Epithelial cell of proximal tubule (primary cell): Measurements from ENCODE around the gene NECTIN1. TPM values are rescaled to one million over a fixed set of nuclear protein-coding genes. Genes with fewer than 3 reads are reported as not detected.

Experiments
- DNase-seq: peaks from one replicate; pipeline ENCODE4 v3.0.0-alpha.2; 2011; ENCODE audit warnings: low read depth
- H3K4me3 ChIP-seq: 2 replicates; pipeline ENCODE4 v1.5.1; 2011; ENCODE audit warnings: low read depth, mild to moderate bottlenecking, low read length
- total RNA-seq: library from RNA; depleted of rRNA; stranded (reverse); fragments of >200 nt; gene quantifications from 2 replicates; pipeline ENCODE4 v1.2.3, GENCODE V29; 2015
- TF ChIP-seq, protein P1 (sequence below): conservative IDR thresholded peaks from 2 replicates; pipeline ENCODE4 v1.5.1; 2012; ENCODE audit warnings: low read depth, mild to moderate bottlenecking, low read length

NECTIN1 gene
- total RNA-seq, 1 donor from 2014 or later = 4.7 TPM

DNA sequence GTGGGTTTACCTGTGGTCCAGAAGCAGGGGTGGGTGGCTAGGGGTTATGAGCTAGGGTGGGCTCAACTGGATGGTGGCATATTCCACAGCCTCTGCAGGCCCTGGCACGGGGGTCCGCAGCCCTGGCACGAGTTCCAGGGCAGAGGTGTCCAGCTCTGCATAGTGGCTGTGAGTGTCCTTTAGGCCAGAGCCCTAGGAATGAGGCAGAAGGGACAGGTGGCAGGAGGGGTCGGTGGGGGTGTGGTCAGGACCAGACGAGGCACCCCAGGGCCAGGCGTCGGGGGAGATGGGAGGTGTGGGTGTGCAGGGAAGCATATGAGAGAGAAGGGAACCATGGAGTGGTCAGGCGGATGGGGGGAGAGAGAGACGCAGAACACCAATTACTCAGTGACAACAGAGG is 99.9 kb downstream of the NECTIN1 start:
- no peak for DNase-seq
- H3K4me3 ChIP-seq = no peak overlapping the region
- TF ChIP-seq, protein P1, sequence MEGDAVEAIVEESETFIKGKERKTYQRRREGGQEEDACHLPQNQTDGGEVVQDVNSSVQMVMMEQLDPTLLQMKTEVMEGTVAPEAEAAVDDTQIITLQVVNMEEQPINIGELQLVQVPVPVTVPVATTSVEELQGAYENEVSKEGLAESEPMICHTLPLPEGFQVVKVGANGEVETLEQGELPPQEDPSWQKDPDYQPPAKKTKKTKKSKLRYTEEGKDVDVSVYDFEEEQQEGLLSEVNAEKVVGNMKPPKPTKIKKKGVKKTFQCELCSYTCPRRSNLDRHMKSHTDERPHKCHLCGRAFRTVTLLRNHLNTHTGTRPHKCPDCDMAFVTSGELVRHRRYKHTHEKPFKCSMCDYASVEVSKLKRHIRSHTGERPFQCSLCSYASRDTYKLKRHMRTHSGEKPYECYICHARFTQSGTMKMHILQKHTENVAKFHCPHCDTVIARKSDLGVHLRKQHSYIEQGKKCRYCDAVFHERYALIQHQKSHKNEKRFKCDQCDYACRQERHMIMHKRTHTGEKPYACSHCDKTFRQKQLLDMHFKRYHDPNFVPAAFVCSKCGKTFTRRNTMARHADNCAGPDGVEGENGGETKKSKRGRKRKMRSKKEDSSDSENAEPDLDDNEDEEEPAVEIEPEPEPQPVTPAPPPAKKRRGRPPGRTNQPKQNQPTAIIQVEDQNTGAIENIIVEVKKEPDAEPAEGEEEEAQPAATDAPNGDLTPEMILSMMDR = no peak

DNA sequence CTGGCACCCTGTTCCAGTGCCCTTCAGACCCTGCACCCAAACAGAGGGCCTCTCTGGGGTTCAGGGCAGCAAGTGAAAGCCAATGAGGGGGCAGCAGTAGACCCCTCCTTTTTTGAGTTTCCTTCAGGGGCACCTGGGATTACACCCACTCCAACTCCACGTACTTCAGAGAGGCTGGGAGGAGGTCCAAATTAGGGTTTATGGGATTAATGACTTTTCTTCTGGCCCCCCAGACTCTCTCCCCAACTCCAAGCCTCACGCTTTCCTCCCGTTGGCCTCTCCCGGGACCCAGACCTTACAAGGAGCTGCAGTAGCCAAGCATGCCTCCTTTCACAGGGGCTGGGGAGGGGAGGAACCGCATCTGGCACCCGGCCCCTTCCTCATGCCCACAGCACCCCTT is 101.7 kb downstream of the NECTIN1 start:
- no peak overlapping the region for H3K4me3 ChIP-seq
- no peak for DNase-seq
- TF ChIP-seq, protein P1 = no peak

DNA sequence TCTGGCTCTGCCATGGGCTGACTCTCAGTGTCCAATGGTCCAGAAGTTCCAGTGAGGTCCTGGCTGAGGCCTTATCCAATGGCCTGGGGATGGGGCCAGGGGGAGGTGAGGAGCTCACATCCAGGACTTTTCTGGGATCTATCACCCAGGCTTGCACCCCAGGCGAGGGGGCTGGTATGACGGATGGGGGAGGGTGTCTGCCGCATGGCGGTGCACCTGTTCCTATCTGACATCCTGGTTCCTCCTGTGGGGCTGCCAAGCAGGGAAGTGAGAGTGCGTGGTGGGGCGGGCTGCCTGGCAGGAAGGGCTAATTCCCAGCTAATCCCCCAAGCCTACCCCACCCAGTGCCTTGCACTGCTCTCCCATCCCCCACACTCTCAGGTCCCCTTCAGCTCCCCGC is 102.1 kb downstream of the NECTIN1 start:
- no peak overlapping the region for H3K4me3 ChIP-seq
- TF ChIP-seq, protein P1 = no peak
- DNase-seq = no peak

DNA sequence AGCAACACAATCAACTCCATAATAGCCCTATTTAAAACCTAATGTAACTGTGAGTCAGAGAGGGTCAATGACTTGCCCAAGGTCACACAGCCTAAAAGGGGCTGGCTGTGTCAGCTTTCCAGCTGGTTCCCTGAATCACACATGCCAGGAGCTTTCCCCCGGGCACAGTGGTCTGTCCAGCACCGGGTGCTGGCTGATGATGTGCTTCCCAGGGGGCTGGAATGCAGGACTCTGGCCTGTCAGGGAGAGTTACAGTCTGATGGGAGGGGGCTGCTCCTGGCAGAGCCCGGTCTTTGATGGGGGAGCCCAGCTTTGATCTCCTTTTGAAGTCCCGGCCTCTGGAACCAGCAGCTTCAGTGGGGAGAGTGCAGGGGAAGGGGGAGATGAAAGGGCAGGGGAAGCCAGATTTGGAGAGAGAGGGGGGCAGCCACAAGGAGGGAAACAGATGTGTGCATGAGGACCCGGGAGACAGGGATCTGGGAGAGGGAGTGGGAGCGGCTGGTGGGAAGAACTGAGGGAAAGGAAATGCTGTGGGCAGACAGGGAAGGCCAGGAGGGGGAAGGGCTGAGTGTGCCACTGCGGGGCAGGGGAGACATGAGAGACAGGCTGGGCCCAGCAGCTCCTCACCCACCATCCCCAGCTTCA is 102.7 kb downstream of the NECTIN1 start:
- H3K4me3 ChIP-seq = no peak overlapping the region
- DNase-seq = no peak
- TF ChIP-seq, protein P1 = no peak

DNA sequence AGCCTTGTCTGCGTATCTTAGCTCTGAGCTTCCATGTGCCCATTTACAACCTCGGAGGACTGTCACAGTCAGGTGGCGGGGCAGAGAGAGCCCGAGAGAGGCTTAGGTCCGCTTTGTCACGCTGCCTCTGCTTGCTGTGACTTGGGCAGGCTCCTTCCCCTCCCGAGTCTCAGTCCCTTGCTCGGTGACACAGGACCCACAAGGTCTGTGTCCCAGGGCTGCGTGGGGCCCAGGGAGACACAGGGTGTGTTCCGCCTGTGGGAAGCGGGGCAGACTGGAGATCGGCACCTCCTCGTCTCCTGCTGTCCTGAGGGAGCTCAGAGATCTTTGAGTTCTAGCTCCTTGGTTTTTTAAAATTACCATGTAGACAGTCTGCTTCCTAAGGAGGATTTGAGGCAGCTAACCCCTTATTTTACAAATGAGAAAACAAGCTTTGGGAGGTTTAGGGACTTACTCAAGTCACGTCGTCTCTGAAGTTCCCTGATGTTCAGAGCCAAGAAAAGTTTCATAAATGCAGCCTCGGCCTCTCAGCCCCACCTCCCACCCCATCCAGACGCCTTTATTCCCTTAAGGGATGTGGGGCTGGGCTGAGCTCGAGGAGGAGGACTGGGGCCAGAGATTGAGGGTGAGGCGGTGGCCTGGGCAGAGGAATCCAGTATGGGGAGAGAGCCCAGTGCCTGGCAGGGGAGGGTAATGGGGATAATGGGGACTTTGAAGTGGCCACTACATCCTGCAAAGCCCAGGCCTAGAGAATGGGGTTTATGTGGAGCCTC is 103.6 kb downstream of the NECTIN1 start:
- no peak overlapping the region for H3K4me3 ChIP-seq
- no peak for DNase-seq
- TF ChIP-seq, protein P1 = no peak

DNA sequence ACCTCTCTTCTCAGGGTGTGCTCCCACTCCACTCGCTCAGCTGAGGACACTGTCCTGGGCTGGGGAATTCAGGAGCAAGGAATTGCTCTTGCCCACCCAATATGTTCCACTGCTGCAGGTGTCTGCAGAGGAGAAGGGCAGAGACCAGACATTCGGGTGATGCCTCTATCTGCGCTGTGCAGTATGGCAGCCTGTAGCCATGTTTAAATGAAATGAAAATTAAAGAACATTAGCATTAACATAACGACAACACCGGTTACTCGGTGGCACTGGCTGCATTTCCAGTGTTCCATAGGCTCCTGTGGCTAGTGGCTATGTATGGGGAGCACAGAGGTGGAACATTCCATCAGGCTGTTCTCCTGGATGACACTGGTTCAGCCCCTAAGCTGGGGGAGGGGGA is 104.4 kb downstream of the NECTIN1 start:
- DNase-seq = no peak
- no peak overlapping the region for H3K4me3 ChIP-seq
- TF ChIP-seq, protein P1 = no peak
